ENCODE measurements around the gene KXD1. TPM values are rescaled to one million over a fixed set of nuclear protein-coding genes. Genes with fewer than 3 reads are reported as not detected.
"Not testable (repeated sequence)": the region's sequence is repeated elsewhere in the genome, so short reads cannot be mapped to it uniquely, and the experiment has no call there.

The KXD1 gene
- total RNA-seq, 2 donors from 2014 or later, result 53.0 to 53.4 TPM

- ATAC-seq, result no peak
- no peak for DNase-seq
- intact Hi-C loops (cut with DNase I), result loop anchor here in 1 of 2 donors (10.0 kb wide), 1 partner anchor 104 kb away; no protein-coding TSS in a partner anchor
These were observed 10.7 kb downstream of the KXD1 start for GRCh38 chr19:18568367-18568766.

- intact Hi-C loops (cut with DNase I), result loop anchor here in 1 of 2 donors (5.0 kb wide), 1 partner anchor 114 kb away; no protein-coding TSS in a partner anchor
- DNase-seq (peak; percentile 98), ATAC-seq (peak; percentile 96 to 99)
These were observed 14.1 kb downstream of the KXD1 start, which contains the start of gene UBA52 for GRCh38 chr19:18571564-18572344. UBA52 (plus strand) TSS chr19:18571857; CDS start chr19:18573301, 1,444 bp downstream.

- intact Hi-C loops (cut with DNase I), result loop anchor here in 1 of 2 donors (5.0 kb wide), 1 partner anchor 117 kb away; no protein-coding TSS in a partner anchor
- no peak for ATAC-seq
These were observed 17.1 kb downstream of the KXD1 start for GRCh38 chr19:18574691-18575291.

GRCh38 chr19:18576383-18576782, 18.7 kb downstream of the KXD1 start:
- DNase-seq (no peak), ATAC-seq (no peak)
- intact Hi-C loops (cut with DNase I), result no loop called here

More at GRCh38 chr19:18574691-18575291, 17.1 kb downstream of the KXD1 start:
- DNase-seq, result no peak

GRCh38 chr19:18577365-18577914, 19.8 kb downstream of the KXD1 start:
- ATAC-seq (no peak), DNase-seq (no peak)
- intact Hi-C loops (cut with DNase I), result no loop called here

- intact Hi-C loops (cut with DNase I), result no loop called here
These were observed 22.6 kb downstream of the KXD1 start for GRCh38 chr19:18580311-18580710.

GRCh38 chr19:18586306-18586705, 28.6 kb downstream of the KXD1 start:
- intact Hi-C loops (cut with DNase I), result no loop called here
- no peak for DNase-seq
- ATAC-seq, result no peak

More at GRCh38 chr19:18580311-18580710, 22.6 kb downstream of the KXD1 start:
- no peak for DNase-seq
- no peak for ATAC-seq

GRCh38 chr19:18587561-18587960, 29.9 kb downstream of the KXD1 start:
- ATAC-seq, result no peak
- DNase-seq, result no peak
- intact Hi-C loops (cut with DNase I), result no loop called here

GRCh38 chr19:18587962-18588610, 30.4 kb downstream of the KXD1 start:
- DNase-seq, result no peak
- no peak for ATAC-seq
- intact Hi-C loops (cut with DNase I), result no loop called here

GRCh38 chr19:18588611-18589379, 31.1 kb downstream of the KXD1 start, which contains the start of gene REX1BD:
REX1BD (plus strand) TSS chr19:18588798; CDS start chr19:18588802, 4 bp downstream.
- ATAC-seq, result peak; percentile 91 to 93
- DNase-seq, result peak; percentile 91
- intact Hi-C loops (cut with DNase I), result no loop called here

- intact Hi-C loops (cut with DNase I), result loop anchor here (5.0 kb wide), 3 partner anchors 83 to 258 kb away; no protein-coding TSS in a partner anchor
- DNase-seq, result peak; percentile 77
- peak; percentile 71 to 72 for ATAC-seq
These were observed 32.0 kb downstream of the KXD1 start for GRCh38 chr19:18589380-18590272.

- intact Hi-C loops (cut with DNase I), result loop anchor here (5.0 kb wide), 3 partner anchors 82 to 257 kb away; no protein-coding TSS in a partner anchor
- no peak for DNase-seq
- ATAC-seq, result no peak
These were observed 32.9 kb downstream of the KXD1 start for GRCh38 chr19:18590273-18591272.

GRCh38 chr19:18591735-18592385, 34.2 kb downstream of the KXD1 start:
- DNase-seq (no peak), ATAC-seq (no peak)
- intact Hi-C loops (cut with DNase I), result loop anchor here (5.0 kb wide), 3 partner anchors 80 to 255 kb away; no protein-coding TSS in a partner anchor

GRCh38 chr19:18592732-18593131, 35.1 kb downstream of the KXD1 start:
- DNase-seq, ATAC-seq: not testable (repeated sequence)
- intact Hi-C loops (cut with DNase I), result loop anchor here (5.0 kb wide), 3 partner anchors 80 to 255 kb away; no protein-coding TSS in a partner anchor

GRCh38 chr19:18593367-18594095, 35.9 kb downstream of the KXD1 start:
- no peak for ATAC-seq
- DNase-seq, result no peak
- intact Hi-C loops (cut with DNase I), result loop anchor here (5.0 kb wide), 3 partner anchors 79 to 254 kb away; no protein-coding TSS in a partner anchor

Measured in left cardiac atrium (tissue), 4 donors.